Measurements from ENCODE around the gene BICRA.

BICRA gene

DNA sequence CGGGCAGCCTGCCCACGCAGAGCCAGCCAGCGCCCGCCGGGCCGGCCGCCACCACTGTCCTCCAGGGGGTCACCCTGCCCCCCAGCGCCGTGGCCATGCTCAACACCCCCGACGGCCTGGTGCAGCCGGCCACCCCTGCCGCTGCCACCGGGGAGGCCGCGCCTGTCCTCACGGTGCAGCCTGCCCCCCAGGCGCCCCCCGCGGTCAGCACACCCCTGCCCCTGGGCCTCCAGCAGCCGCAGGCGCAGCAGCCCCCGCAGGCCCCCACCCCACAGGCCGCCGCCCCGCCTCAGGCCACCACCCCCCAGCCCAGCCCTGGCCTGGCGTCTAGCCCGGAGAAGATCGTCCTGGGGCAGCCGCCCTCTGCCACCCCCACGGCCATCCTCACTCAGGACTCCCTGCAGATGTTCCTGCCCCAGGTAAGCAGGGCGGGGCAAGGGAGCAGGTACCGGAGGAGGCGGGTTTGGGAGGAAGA, 72.0 kb downstream of the BICRA start:
- Histone ChIP-seq H3K4me1 (ENCODE audit: insufficient read depth, low read length) (no peaks in the 10 kb centered on the region), H4K20me1 (ENCODE audit: insufficient read depth, low read length) (peaks cover 10% of the 10 kb centered on the region), H3K9me3 (ENCODE audit: insufficient read depth, low read length, severe bottlenecking) (no peaks in the 10 kb centered on the region), H3K79me2 (ENCODE audit: insufficient read depth, low read length) (no peaks in the 10 kb centered on the region), H3K4me2 (ENCODE audit: insufficient read depth, low read length) (no peak overlapping the region), H2AFZ (ENCODE audit: low read depth, low read length) (no peak overlapping the region), H3K27me3 (ENCODE audit: insufficient read depth, low read length, poor library complexity) (no peaks in the 10 kb centered on the region), H3K27ac (ENCODE audit: low read length) (no peak overlapping the region), H3K9ac (ENCODE audit: low read depth, low read length) (no peak overlapping the region), H3K36me3 (ENCODE audit: insufficient read depth, low read length) (peaks cover 30% of the 10 kb centered on the region), H3K4me3 (ENCODE audit: low read depth in 1 of 2, low read length in 2 of 2) (no peak overlapping the region)
- ATAC-seq (ENCODE audit: insufficient read depth, low read depth): no peak
- no peak for TF ChIP-seq EZH2 (IDR thresholded peaks at IDR 0.05; ENCODE audit: borderline replicate concordance, low read depth, low read length, severe bottlenecking)
- TF ChIP-seq, protein P1, sequence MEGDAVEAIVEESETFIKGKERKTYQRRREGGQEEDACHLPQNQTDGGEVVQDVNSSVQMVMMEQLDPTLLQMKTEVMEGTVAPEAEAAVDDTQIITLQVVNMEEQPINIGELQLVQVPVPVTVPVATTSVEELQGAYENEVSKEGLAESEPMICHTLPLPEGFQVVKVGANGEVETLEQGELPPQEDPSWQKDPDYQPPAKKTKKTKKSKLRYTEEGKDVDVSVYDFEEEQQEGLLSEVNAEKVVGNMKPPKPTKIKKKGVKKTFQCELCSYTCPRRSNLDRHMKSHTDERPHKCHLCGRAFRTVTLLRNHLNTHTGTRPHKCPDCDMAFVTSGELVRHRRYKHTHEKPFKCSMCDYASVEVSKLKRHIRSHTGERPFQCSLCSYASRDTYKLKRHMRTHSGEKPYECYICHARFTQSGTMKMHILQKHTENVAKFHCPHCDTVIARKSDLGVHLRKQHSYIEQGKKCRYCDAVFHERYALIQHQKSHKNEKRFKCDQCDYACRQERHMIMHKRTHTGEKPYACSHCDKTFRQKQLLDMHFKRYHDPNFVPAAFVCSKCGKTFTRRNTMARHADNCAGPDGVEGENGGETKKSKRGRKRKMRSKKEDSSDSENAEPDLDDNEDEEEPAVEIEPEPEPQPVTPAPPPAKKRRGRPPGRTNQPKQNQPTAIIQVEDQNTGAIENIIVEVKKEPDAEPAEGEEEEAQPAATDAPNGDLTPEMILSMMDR (IDR thresholded peaks at IDR 0.05; ENCODE audit: borderline replicate concordance, extremely low read depth, low read length, poor library complexity, severe bottlenecking): no peak
- DNase-seq: no peak

DNA sequence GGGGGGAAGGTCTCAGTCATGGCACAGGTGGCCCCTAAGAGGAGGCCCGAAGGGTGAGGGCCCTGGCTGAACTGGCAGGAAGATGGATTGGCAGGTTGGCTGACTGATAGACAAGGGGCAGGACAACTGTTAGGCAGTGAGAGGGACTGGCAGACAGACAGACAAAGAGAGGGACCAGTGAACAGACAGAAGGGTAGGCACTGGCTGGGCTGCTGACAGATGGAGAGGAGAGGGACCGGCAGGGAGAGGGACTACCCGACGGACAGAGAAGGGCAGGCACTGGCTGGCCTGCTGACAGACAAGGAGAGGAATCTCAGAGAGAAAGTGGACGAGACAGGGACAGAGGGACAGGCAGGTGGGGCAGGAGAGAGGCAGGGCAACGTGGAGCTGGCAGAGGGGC, 72.5 kb downstream of the BICRA start:
- no peaks in the 10 kb centered on the region for H3K27me3 ChIP-seq (ENCODE audit: insufficient read depth, low read length, poor library complexity)
- no peak overlapping the region for H3K27ac ChIP-seq (ENCODE audit: low read length)
- DNase-seq (no peak), ATAC-seq (ENCODE audit: insufficient read depth, low read depth) (no peak)
- no peak overlapping the region for H3K4me3 ChIP-seq (ENCODE audit: low read depth in 1 of 2, low read length in 2 of 2)
- H3K79me2 ChIP-seq (ENCODE audit: insufficient read depth, low read length): no peaks in the 10 kb centered on the region
- no peaks in the 10 kb centered on the region for H3K9me3 ChIP-seq (ENCODE audit: insufficient read depth, low read length, severe bottlenecking)
- H2AFZ ChIP-seq (ENCODE audit: low read depth, low read length): no peak overlapping the region
- peaks cover 10% of the 10 kb centered on the region for H4K20me1 ChIP-seq (ENCODE audit: insufficient read depth, low read length)
- no peak overlapping the region for H3K4me2 ChIP-seq (ENCODE audit: insufficient read depth, low read length)
- H3K4me1 ChIP-seq (ENCODE audit: insufficient read depth, low read length): no peaks in the 10 kb centered on the region
- peaks cover 30% of the 10 kb centered on the region for H3K36me3 ChIP-seq (ENCODE audit: insufficient read depth, low read length)
- TF ChIP-seq, protein P1 (IDR thresholded peaks at IDR 0.05; ENCODE audit: borderline replicate concordance, extremely low read depth, low read length, poor library complexity, severe bottlenecking): no peak
- TF ChIP-seq EZH2 (IDR thresholded peaks at IDR 0.05; ENCODE audit: borderline replicate concordance, low read depth, low read length, severe bottlenecking): no peak
- no peak overlapping the region for H3K9ac ChIP-seq (ENCODE audit: low read depth, low read length)

DNA sequence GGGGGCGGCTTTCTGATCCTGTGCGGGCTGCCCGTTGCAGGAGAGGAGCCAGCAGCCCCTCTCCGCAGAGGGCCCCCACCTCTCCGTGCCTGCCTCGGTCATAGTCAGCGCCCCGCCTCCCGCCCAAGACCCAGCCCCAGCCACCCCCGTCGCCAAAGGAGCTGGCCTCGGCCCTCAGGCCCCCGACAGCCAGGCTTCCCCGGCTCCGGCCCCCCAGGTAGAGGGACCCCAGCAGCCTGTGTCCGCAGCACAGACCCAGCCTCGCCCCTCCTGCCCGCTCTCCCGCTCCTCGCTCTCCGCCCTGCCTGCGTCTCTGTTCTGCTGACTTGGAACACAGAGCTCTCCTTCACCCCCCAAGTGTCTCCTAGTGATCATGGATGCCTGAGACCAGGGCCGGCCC, 73.0 kb downstream of the BICRA start:
- Histone ChIP-seq H4K20me1 (ENCODE audit: insufficient read depth, low read length) (peaks cover 8% of the 10 kb centered on the region; the same call in 1 of the 2 replicates), H3K9me3 (ENCODE audit: insufficient read depth, low read length, severe bottlenecking) (no peaks in the 10 kb centered on the region), H3K4me1 (ENCODE audit: insufficient read depth, low read length) (no peaks in the 10 kb centered on the region), H3K36me3 (ENCODE audit: insufficient read depth, low read length) (peaks cover 25% of the 10 kb centered on the region), H3K27ac (ENCODE audit: low read length) (no peak overlapping the region), H3K79me2 (ENCODE audit: insufficient read depth, low read length) (no peaks in the 10 kb centered on the region), H3K9ac (ENCODE audit: low read depth, low read length) (no peak overlapping the region), H2AFZ (ENCODE audit: low read depth, low read length) (no peak overlapping the region), H3K4me2 (ENCODE audit: insufficient read depth, low read length) (no peak overlapping the region), H3K4me3 (ENCODE audit: low read depth in 1 of 2, low read length in 2 of 2) (no peak overlapping the region), H3K27me3 (ENCODE audit: insufficient read depth, low read length, poor library complexity) (no peaks in the 10 kb centered on the region)
- TF ChIP-seq EZH2 (IDR thresholded peaks at IDR 0.05; ENCODE audit: borderline replicate concordance, low read depth, low read length, severe bottlenecking): no peak
- TF ChIP-seq, protein P1 (IDR thresholded peaks at IDR 0.05; ENCODE audit: borderline replicate concordance, extremely low read depth, low read length, poor library complexity, severe bottlenecking): no peak
- DNase-seq (no peak), ATAC-seq (ENCODE audit: insufficient read depth, low read depth) (no peak)

DNA sequence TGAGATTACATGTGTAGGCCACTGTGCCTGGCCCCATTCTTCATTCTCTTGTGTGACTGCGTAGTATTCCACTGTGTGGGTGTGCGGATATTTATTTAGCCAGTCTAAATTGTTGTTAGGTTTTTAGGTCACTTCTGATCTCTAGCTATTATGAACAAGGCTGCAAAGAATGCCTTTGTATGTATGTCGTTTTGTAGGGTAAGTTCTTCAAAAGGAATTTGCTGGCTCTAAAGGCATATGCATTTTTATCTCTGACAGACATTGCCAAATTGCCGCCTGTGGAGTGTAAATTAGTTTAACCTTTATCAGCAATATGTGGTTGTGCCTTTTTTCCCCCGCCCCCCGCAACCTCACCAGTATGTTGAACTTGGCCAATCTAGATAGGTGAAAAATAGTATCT, 74.0 kb downstream of the BICRA start:
- no peaks in the 10 kb centered on the region for H3K9me3 ChIP-seq (ENCODE audit: insufficient read depth, low read length, severe bottlenecking)
- no peak for ATAC-seq (ENCODE audit: insufficient read depth, low read depth)
- no peaks in the 10 kb centered on the region for H3K79me2 ChIP-seq (ENCODE audit: insufficient read depth, low read length)
- H3K36me3 ChIP-seq (ENCODE audit: insufficient read depth, low read length): peaks cover 17% of the 10 kb centered on the region
- DNase-seq: no peak
- H3K4me1 ChIP-seq (ENCODE audit: insufficient read depth, low read length): no peaks in the 10 kb centered on the region
- H3K9ac ChIP-seq (ENCODE audit: low read depth, low read length): no peak overlapping the region
- no peaks in the 10 kb centered on the region for H3K27me3 ChIP-seq (ENCODE audit: insufficient read depth, low read length, poor library complexity)
- H3K27ac ChIP-seq (ENCODE audit: low read length): no peak overlapping the region
- H4K20me1 ChIP-seq (ENCODE audit: insufficient read depth, low read length): peaks cover 8% of the 10 kb centered on the region; the same call in 1 of the 2 replicates
- no peak overlapping the region for H2AFZ ChIP-seq (ENCODE audit: low read depth, low read length)
- H3K4me2 ChIP-seq (ENCODE audit: insufficient read depth, low read length): no peak overlapping the region
- TF ChIP-seq, protein P1 (IDR thresholded peaks at IDR 0.05; ENCODE audit: borderline replicate concordance, extremely low read depth, low read length, poor library complexity, severe bottlenecking): no peak
- H3K4me3 ChIP-seq (ENCODE audit: low read depth in 1 of 2, low read length in 2 of 2): no peak overlapping the region

Data from DND-41 (cell line).